DOHH2 (cell line): ENCODE measurements around the gene COL17A1.

Experiments
- H3F3A ChIP-seq: fragments of 200-600 bp; sonication (generic), shearing (Covaris generic); 2 replicates; pipeline ENCODE4 v1.6.0; 2016; ENCODE audit warnings: antibody characterized with exemption, mild to moderate bottlenecking; ENCODE audit not compliant: control insufficient read depth, insufficient read depth
- H3K27ac ChIP-seq: fragments of 200-600 bp; sonication (generic); 2 replicates; pipeline ENCODE4 v1.5.1; 2014; ENCODE audit warnings: low read depth, mild to moderate bottlenecking, low read length, moderate library complexity
- H3K27me3 ChIP-seq: fragments of 200-600 bp; sonication (generic); 2 replicates; pipeline ENCODE4 v1.6.1; 2014; ENCODE audit warnings: mild to moderate bottlenecking, low read length, mixed read lengths; ENCODE audit not compliant: control insufficient read depth
- H3K36me3 ChIP-seq: fragments of 200-600 bp; sonication (generic); 2 replicates; pipeline ENCODE4 v1.6.1; 2014; ENCODE audit warnings: mild to moderate bottlenecking, low read length, moderate library complexity, mixed read lengths; ENCODE audit not compliant: control insufficient read depth
- H3K4me1 ChIP-seq: fragments of 200-600 bp; sonication (generic); 2 replicates; pipeline ENCODE4 v1.6.1; 2014; ENCODE audit warnings: mild to moderate bottlenecking, low read length, mixed read lengths; ENCODE audit not compliant: control insufficient read depth
- H3K4me2 ChIP-seq: fragments of 200-600 bp; sonication (generic); 2 replicates; pipeline ENCODE4 v1.6.0; 2014; ENCODE audit warnings: mild to moderate bottlenecking, low read length, moderate library complexity
- H3K4me3 ChIP-seq: fragments of 200-600 bp; sonication (generic); 2 replicates; pipeline ENCODE4 v1.5.1; 2014; ENCODE audit warnings: mild to moderate bottlenecking, low read length, mixed read lengths
- H3K79me2 ChIP-seq: fragments of 200-600 bp; sonication (generic); 2 replicates; pipeline ENCODE4 v1.6.1; 2014; ENCODE audit warnings: mild to moderate bottlenecking, low read length, mixed read lengths; ENCODE audit not compliant: control insufficient read depth
- H3K9me2 ChIP-seq: fragments of 200-600 bp; sonication (generic); replicated peaks from 2 replicates; pipeline ENCODE4 v1.6.1; 2014; ENCODE audit warnings: mild to moderate bottlenecking, low read length, mixed read lengths; ENCODE audit not compliant: control insufficient read depth
- H3K9me3 ChIP-seq: fragments of 200-600 bp; sonication (generic); 2 replicates; pipeline ENCODE4 v1.6.1; 2014; ENCODE audit warnings: antibody characterized with exemption, low read length, mixed read lengths; ENCODE audit not compliant: control insufficient read depth, insufficient read depth
- H4K20me1 ChIP-seq: fragments of 200-600 bp; sonication (generic); 2 replicates; pipeline ENCODE4 v1.6.0; 2014; ENCODE audit warnings: low read depth, mild to moderate bottlenecking, antibody characterized with exemption, low read length, moderate library complexity; ENCODE audit not compliant: control insufficient read depth, insufficient read depth
- EZH2phosphoT487 ChIP-seq: fragments of 200-600 bp; sonication (generic); IDR thresholded peaks from 2 replicates; pipeline ENCODE4 v1.6.1; 2017; ENCODE audit warnings: borderline replicate concordance, mild to moderate bottlenecking, antibody characterized with exemption, low read length, moderate library complexity, mixed read lengths
- TF ChIP-seq, protein P1 (sequence below): fragments of 200-600 bp; sonication (generic); IDR thresholded peaks from one replicate; pipeline ENCODE4 v1.5.1; 2014; ENCODE audit warnings: antibody characterized with exemption, mild to moderate bottlenecking, low read depth, low read length; ENCODE audit not compliant: poor library complexity, severe bottlenecking

COL17A1 gene

DNA sequence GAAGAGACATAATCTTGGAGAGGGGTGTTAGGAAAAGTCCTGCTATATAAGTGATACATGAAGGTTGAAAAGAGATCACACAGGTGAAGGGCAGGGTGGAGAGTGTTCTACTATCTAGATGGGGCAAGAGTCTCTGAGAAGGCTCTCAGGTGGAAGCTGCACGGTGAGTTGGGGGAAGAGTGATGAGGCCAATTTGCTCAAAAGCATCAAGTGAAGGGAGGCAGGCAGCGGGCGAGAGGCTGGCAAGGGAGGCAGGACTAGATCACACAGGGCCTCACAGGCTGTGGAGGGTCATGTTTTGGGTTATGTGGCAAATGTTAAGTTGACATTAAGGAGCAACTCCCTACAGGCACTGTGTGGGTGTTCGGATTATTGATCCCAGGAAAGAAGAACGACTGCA is 2.6 kb upstream of the COL17A1 start:
- Histone ChIP-seq H3K9me2 (no peaks in the 10 kb centered on the region), H3K27me3 (peaks cover 8% of the 10 kb centered on the region), H3K36me3 (no peaks in the 10 kb centered on the region), H3K4me3 (no peak overlapping the region), H3K4me1 (no peaks in the 10 kb centered on the region), H3K9me3 (no peaks in the 10 kb centered on the region), H3K4me2 (no peak overlapping the region), H3K27ac (no peak overlapping the region), H3K79me2 (no peaks in the 10 kb centered on the region), H4K20me1 (no peaks in the 10 kb centered on the region), H3F3A (no peaks in the 10 kb centered on the region)
- TF ChIP-seq, protein P1, sequence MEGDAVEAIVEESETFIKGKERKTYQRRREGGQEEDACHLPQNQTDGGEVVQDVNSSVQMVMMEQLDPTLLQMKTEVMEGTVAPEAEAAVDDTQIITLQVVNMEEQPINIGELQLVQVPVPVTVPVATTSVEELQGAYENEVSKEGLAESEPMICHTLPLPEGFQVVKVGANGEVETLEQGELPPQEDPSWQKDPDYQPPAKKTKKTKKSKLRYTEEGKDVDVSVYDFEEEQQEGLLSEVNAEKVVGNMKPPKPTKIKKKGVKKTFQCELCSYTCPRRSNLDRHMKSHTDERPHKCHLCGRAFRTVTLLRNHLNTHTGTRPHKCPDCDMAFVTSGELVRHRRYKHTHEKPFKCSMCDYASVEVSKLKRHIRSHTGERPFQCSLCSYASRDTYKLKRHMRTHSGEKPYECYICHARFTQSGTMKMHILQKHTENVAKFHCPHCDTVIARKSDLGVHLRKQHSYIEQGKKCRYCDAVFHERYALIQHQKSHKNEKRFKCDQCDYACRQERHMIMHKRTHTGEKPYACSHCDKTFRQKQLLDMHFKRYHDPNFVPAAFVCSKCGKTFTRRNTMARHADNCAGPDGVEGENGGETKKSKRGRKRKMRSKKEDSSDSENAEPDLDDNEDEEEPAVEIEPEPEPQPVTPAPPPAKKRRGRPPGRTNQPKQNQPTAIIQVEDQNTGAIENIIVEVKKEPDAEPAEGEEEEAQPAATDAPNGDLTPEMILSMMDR, result no peak
- TF ChIP-seq EZH2phosphoT487, result no peak

DNA sequence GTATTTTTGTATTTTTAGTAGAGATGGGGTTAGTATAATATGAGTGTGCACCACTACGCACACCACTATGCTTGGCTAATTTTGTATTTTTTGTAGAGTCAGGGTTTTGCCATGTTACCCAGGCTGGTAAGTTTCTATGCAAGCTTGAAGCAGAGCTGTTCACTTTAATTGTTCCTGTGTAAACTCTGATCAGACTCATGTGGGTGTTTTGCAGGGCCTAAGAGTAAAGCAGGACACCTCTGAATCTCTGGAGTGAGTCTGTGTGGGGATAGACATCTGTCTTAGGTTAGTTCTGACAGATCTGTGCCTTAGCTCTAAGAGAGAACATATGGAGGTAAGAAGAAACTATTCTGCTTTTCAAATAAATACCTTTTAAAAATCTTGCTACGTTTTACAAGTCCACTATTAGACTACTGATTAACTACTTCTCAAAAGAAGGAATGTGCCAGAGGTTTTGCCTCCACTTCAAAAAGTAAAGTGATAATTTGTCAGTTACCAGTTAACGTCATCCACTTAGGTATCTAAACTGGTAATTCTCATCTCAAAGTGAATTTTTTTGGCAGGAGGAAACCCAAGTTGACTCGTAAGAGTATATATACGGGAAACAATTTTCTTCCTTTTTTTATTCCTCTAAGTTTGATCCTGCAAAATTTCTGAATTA is 1.1 kb downstream of the COL17A1 start:
- no peaks in the 10 kb centered on the region for H4K20me1 ChIP-seq
- H3K4me3 ChIP-seq, result no peak overlapping the region
- no peak overlapping the region for H3K27ac ChIP-seq
- H3K9me2 ChIP-seq, result no peaks in the 10 kb centered on the region
- H3F3A ChIP-seq, result peaks cover 2% of the 10 kb centered on the region; the same call in 1 of the 2 replicates
- no peaks in the 10 kb centered on the region for H3K4me1 ChIP-seq
- no peak for TF ChIP-seq EZH2phosphoT487
- TF ChIP-seq, protein P1, result no peak
- no peak overlapping the region for H3K4me2 ChIP-seq
- peaks cover 4% of the 10 kb centered on the region for H3K27me3 ChIP-seq
- H3K36me3 ChIP-seq, result no peaks in the 10 kb centered on the region
- H3K79me2 ChIP-seq, result no peaks in the 10 kb centered on the region
- no peaks in the 10 kb centered on the region for H3K9me3 ChIP-seq

DNA sequence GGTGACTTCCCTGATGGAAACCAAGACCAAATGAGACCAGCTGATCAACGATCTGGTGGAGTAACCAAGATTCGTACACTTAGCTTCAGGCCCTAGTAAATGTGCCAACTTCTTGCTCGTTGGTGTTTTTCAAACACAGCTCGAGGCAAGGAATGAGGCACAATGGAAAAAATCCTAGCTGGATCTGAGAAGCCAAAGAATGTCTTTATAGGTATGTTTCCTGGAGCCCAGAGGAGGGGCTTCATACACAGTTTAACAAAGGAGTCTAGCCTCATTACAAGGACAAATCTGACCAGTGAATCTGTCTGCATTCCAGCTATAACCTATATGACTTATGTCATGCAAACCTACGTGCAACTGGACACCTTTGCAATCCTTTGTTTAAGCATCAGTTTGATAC is 3.7 kb downstream of the COL17A1 start:
- Histone ChIP-seq H3K9me3 (no peaks in the 10 kb centered on the region), H3K79me2 (no peaks in the 10 kb centered on the region), H3K36me3 (no peaks in the 10 kb centered on the region), H3K27ac (no peak overlapping the region), H4K20me1 (no peaks in the 10 kb centered on the region), H3K4me3 (no peak overlapping the region), H3K4me1 (no peaks in the 10 kb centered on the region), H3K27me3 (peaks cover 10% of the 10 kb centered on the region), H3K4me2 (no peak overlapping the region), H3F3A (peaks cover 2% of the 10 kb centered on the region; the same call in 1 of the 2 replicates), H3K9me2 (no peaks in the 10 kb centered on the region)
- no peak for TF ChIP-seq EZH2phosphoT487
- TF ChIP-seq, protein P1, result no peak
